GM23338 (cell line): Measurements from ENCODE around the gene TMEM190.

ENCODE experiments used
- CTCF ChIP-seq, 2 experiments: fragments of 200-600 bp in 1 of 2; sonication (generic) in 1 of 2; conservative IDR thresholded peaks; 2 replicates each; pipeline versions ENCODE4 v1.5.1 to v1.6.1; 2016 to 2017; ENCODE audit warnings: antibody characterized with exemption in 2 of 2, low read depth in 2 of 2, mild to moderate bottlenecking in 2 of 2, moderate library complexity in 1 of 2
- POLR2AphosphoS5 ChIP-seq: IDR thresholded peaks from 2 replicates; pipeline ENCODE4 v1.6.1; 2016; ENCODE audit warnings: antibody characterized with exemption, low read depth
- REST ChIP-seq: IDR thresholded peaks from one replicate; pipeline ENCODE4 v1.6.1; 2018; ENCODE audit warnings: antibody characterized with exemption; ENCODE audit not compliant: unreplicated experiment

GRCh38 chr19:55424518-55424917, 47.9 kb downstream of the TMEM190 start:
- TF ChIP-seq CTCF (conservative IDR thresholded peaks at IDR 0.05; ENCODE audit: low read depth in 2 of 2) (no peak), REST (no peak), POLR2AphosphoS5 (no peak)
